Uterus (tissue), 4 donors: Measurements from ENCODE around the gene NDUFS7. TPM values are rescaled to one million over a fixed set of nuclear protein-coding genes. Genes with fewer than 3 reads are reported as not detected.

ENCODE experiments used
- DNase-seq, 2 donors: peaks; one replicate each; pipeline ENCODE4 v3.0.0-alpha.2; 2019 to 2020
- H3K27ac ChIP-seq, 2 donors: fragments of 200-600 bp; sonication (generic); 1 replicate in 1 of 2; 2 replicates in 1 of 2; pipeline ENCODE4 v1.5.1; 2016 to 2018
- H3K27me3 ChIP-seq, 2 donors: fragments of 200-600 bp; sonication (generic); one replicate each; pipeline ENCODE4 v1.5.1; 2018 to 2019; ENCODE audit warnings: control low read depth in 1 of 2
- H3K36me3 ChIP-seq, 2 donors: fragments of 200-600 bp; sonication (generic); one replicate each; pipeline ENCODE4 v1.5.1; 2019; ENCODE audit warnings: control low read depth in 1 of 2
- H3K4me1 ChIP-seq, 2 donors: fragments of 200-600 bp; sonication (generic); one replicate each; pipeline ENCODE4 v1.5.1; 2018 to 2019; ENCODE audit warnings: control low read depth in 1 of 2
- H3K4me3 ChIP-seq, 2 donors: fragments of 200-600 bp; sonication (generic); 1 replicate in 1 of 2; 2 replicates in 1 of 2; pipeline ENCODE4 v1.5.1; 2018 to 2019; ENCODE audit warnings: mild to moderate bottlenecking in 1 of 2
- H3K9me3 ChIP-seq, 2 donors: fragments of 200-600 bp; sonication (generic); one replicate each; pipeline ENCODE4 v1.5.1; 2019; ENCODE audit warnings: control low read depth in 1 of 2
- POLR2A ChIP-seq, 2 donors: fragments of 450-650 bp; IDR thresholded peaks; one replicate each; pipeline ENCODE4 v1.6.1; 2016; ENCODE audit warnings: antibody characterized with exemption in 2 of 2, mild to moderate bottlenecking in 1 of 2, moderate library complexity in 1 of 2
- intact Hi-C: fragments of 100-400 bp; cut with DNase I; formaldehyde crosslinking; loops from one replicate; pipeline ENCODE4 v1.15.1; 2023; ENCODE audit warnings: low total_unique reads
- total RNA-seq, 4 donors: library from RNA; depleted of rRNA in 3 of 4; stranded (reverse); fragments of >200 nt in 3 of 4; gene quantifications; one replicate each; pipeline versions ENCODE4 v1.1.0 to v1.2.4, GENCODE V29; 2014 to 2023
- TF ChIP-seq, protein P1 (sequence below), 4 experiments: fragments of 200-600 bp in 2 of 4; fragments of 450-650 bp in 2 of 4; sonication (generic) in 2 of 4; IDR thresholded peaks; one replicate each; pipeline ENCODE4 v1.5.1; 2016 to 2019; ENCODE audit warnings: antibody characterized with exemption in 4 of 4, mild to moderate bottlenecking in 2 of 4, moderate library complexity in 1 of 4
- donor health status: DM: yes; HTN: yes; CAD: no.

NDUFS7 gene
- total RNA-seq, 4 donors from 2014 or later = 39.2 to 65.5 (median 42.1) TPM

- peak overlapping the region; percentile 72 to 94 for H3K4me3 ChIP-seq
- intact Hi-C loops = no loop called here
- peak in 1 of 2 donors; percentile 40 for DNase-seq
- H3K4me1 ChIP-seq = peaks cover 10 to 20% of the 10 kb centered on the region in 2 donors
- no peaks in the 10 kb centered on the region for H3K36me3 ChIP-seq
- H3K9me3 ChIP-seq = no peaks in the 10 kb centered on the region
- no peak for TF ChIP-seq POLR2A (IDR thresholded peaks at IDR 0.05)
- TF ChIP-seq, protein P1, sequence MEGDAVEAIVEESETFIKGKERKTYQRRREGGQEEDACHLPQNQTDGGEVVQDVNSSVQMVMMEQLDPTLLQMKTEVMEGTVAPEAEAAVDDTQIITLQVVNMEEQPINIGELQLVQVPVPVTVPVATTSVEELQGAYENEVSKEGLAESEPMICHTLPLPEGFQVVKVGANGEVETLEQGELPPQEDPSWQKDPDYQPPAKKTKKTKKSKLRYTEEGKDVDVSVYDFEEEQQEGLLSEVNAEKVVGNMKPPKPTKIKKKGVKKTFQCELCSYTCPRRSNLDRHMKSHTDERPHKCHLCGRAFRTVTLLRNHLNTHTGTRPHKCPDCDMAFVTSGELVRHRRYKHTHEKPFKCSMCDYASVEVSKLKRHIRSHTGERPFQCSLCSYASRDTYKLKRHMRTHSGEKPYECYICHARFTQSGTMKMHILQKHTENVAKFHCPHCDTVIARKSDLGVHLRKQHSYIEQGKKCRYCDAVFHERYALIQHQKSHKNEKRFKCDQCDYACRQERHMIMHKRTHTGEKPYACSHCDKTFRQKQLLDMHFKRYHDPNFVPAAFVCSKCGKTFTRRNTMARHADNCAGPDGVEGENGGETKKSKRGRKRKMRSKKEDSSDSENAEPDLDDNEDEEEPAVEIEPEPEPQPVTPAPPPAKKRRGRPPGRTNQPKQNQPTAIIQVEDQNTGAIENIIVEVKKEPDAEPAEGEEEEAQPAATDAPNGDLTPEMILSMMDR (IDR thresholded peaks at IDR 0.05) = no peak
- H3K27me3 ChIP-seq = no peaks in the 10 kb centered on the region
- H3K27ac ChIP-seq = peak overlapping the region; percentile 93 to 99
These were observed 27.9 kb upstream of the NDUFS7 start for GRCh38 chr19:1355568-1356507.

- H3K4me3 ChIP-seq = peak overlapping the region in 1 of 2 donors; percentile 94
- no peaks in the 10 kb centered on the region for H3K9me3 ChIP-seq
- no peaks in the 10 kb centered on the region for H3K27me3 ChIP-seq
- peak; percentile 55 to 84 for DNase-seq
- H3K27ac ChIP-seq = peak overlapping the region; percentile 93 to 99
- H3K4me1 ChIP-seq = peaks cover 14 to 25% of the 10 kb centered on the region in 2 donors
- intact Hi-C loops = no loop called here
- TF ChIP-seq, protein P1 (IDR thresholded peaks at IDR 0.05) = no peak
- TF ChIP-seq POLR2A (IDR thresholded peaks at IDR 0.05) = no peak
- no peaks in the 10 kb centered on the region for H3K36me3 ChIP-seq
These were observed 27.2 kb upstream of the NDUFS7 start for GRCh38 chr19:1356508-1356865.

- peaks cover 23 to 32% of the 10 kb centered on the region in 2 donors for H3K4me1 ChIP-seq
These were observed 26.1 kb upstream of the NDUFS7 start for GRCh38 chr19:1357531-1358109.

DNA sequence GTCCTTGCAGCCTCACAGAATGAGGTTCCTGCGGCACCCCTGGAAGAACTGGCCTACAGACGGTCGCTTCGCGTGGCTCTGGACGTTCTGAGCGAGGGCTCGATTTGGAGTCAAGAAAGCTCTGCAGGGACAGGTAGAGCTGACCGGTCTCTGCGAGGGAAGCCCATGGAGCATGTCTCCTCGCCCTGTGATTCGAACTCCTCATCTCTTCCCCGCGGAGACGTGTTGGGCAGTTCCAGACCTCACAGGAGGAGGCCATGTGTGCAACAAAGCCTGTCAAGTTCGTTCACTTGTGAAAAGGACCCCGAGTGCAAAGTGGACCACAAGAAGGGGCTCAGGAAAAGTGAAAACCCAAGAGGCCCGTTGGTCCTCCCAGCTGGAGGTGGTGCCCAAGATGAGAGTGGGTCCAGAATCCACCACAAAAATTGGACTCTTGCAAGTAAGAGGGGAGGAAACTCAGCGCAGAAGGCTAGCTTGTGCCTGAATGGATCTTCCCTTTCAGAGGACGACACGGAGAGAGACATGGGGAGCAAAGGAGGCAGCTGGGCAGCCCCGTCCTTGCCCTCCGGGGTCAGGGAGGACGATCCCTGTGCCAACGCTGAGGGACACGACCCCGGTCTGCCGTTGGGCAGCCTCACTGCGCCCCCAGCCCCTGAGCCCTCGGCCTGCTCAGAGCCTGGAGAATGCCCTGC, 23.4 kb upstream of the NDUFS7 start:
- H3K27me3 ChIP-seq = no peaks in the 10 kb centered on the region
- intact Hi-C loops = no loop called here
- no peaks in the 10 kb centered on the region for H3K9me3 ChIP-seq
- TF ChIP-seq, protein P1 (IDR thresholded peaks at IDR 0.05) = no peak
- TF ChIP-seq POLR2A (IDR thresholded peaks at IDR 0.05) = no peak
- peak overlapping the region; percentile 71 to 76 for H3K27ac ChIP-seq
- peak overlapping the region in 1 of 2 donors; percentile 14 for H3K4me3 ChIP-seq
- H3K4me1 ChIP-seq = peaks cover 23 to 32% of the 10 kb centered on the region in 2 donors
- no peaks in the 10 kb centered on the region for H3K36me3 ChIP-seq
- no peak for DNase-seq

More at GRCh38 chr19:1357531-1358109, 26.1 kb upstream of the NDUFS7 start:
- Histone ChIP-seq H3K27ac (no peak overlapping the region), H3K27me3 (no peaks in the 10 kb centered on the region), H3K4me3 (no peak overlapping the region), H3K36me3 (no peaks in the 10 kb centered on the region), H3K9me3 (no peaks in the 10 kb centered on the region)
- DNase-seq = no peak
- TF ChIP-seq POLR2A (IDR thresholded peaks at IDR 0.05) = no peak
- TF ChIP-seq, protein P1 (IDR thresholded peaks at IDR 0.05) = no peak
- intact Hi-C loops = no loop called here
